Measurements from ENCODE around the gene POLR2C. TPM values are rescaled to one million over a fixed set of nuclear protein-coding genes. Genes with fewer than 3 reads are reported as not detected.
"Not testable (repeated sequence)": the region's sequence is repeated elsewhere in the genome, so short reads cannot be mapped to it uniquely, and the experiment has no call there.

POLR2C gene
- total and polyA plus RNA-seq, 5 donors from 2014 or later = 41.9 to 79.8 (median 46.7) TPM

- Mint-ChIP-seq H3K27me3 (peaks cover 25% of the 10 kb centered on the region), H3K4me1 (peaks cover 0 to 29% (median 9%) of the 10 kb centered on the region in 4 donors), H3K27ac (peak overlapping the region; percentile 13 to 47 (median 43)), H3K9me3 (peaks cover 0 to 2% (median 0%) of the 10 kb centered on the region in 7 donors), H3K4me3 (peak overlapping the region; percentile 69 to 87 (median 76)), H3K36me3 (no peaks in the 10 kb centered on the region)
- H3K27ac ChIP-seq (ENCODE audit: insufficient read depth, low read length, poor library complexity, severe bottlenecking) = no peak overlapping the region
- H3K4me1 ChIP-seq (ENCODE audit: control insufficient read depth, insufficient read depth, low read length, poor library complexity, severe bottlenecking) = peaks cover 15% of the 10 kb centered on the region
- DNase-seq = no peak
- no peak overlapping the region for H3K4me3 ChIP-seq (ENCODE audit: low read depth, low read length)
- no peak for ATAC-seq (ENCODE audit: low read depth in 2 of 2)
- no peaks in the 10 kb centered on the region for H3K9me3 ChIP-seq (ENCODE audit: control insufficient read depth in 2 of 2, low read length in 2 of 2)
- no peaks in the 10 kb centered on the region for H3K36me3 ChIP-seq (ENCODE audit: control insufficient read depth, insufficient read depth, low read length)
- no peaks in the 10 kb centered on the region for H3K27me3 ChIP-seq (ENCODE audit: control insufficient read depth, insufficient read depth, low read length)
Observed at GRCh38 chr16:57486858-57487834, 24.7 kb downstream of the POLR2C start.

- Histone ChIP-seq H3K9me3 (ENCODE audit: control insufficient read depth in 2 of 2, low read length in 2 of 2) (no peaks in the 10 kb centered on the region), H3K36me3 (ENCODE audit: control insufficient read depth, insufficient read depth, low read length) (no peaks in the 10 kb centered on the region), H3K27ac (ENCODE audit: insufficient read depth, low read length, poor library complexity, severe bottlenecking) (no peak overlapping the region), H3K27me3 (ENCODE audit: control insufficient read depth, insufficient read depth, low read length) (no peaks in the 10 kb centered on the region), H3K4me1 (ENCODE audit: control insufficient read depth, insufficient read depth, low read length, poor library complexity, severe bottlenecking) (peaks cover 15% of the 10 kb centered on the region), H3K4me3 (ENCODE audit: low read depth, low read length) (no peak overlapping the region)
- Mint-ChIP-seq H3K4me3 (peak overlapping the region in 1 of 4 donors; percentile 29), H3K9me3 (peaks cover 0 to 2% (median 0%) of the 10 kb centered on the region in 7 donors), H3K4me1 (peaks cover 0 to 26% (median 9%) of the 10 kb centered on the region in 4 donors), H3K27ac (no peak overlapping the region), H3K27me3 (peaks cover 33% of the 10 kb centered on the region), H3K36me3 (no peaks in the 10 kb centered on the region)
- DNase-seq (no peak), ATAC-seq (ENCODE audit: low read depth in 2 of 2) (no peak)
Observed at GRCh38 chr16:57489229-57489628, 26.8 kb downstream of the POLR2C start.

GRCh38 chr16:57493767-57494166 lies 31.3 kb downstream of the POLR2C start:
- Mint-ChIP-seq H3K4me1 (no peaks in the 10 kb centered on the region), H3K27ac (no peak overlapping the region), H3K4me3 (no peak overlapping the region), H3K27me3 (peaks cover 29% of the 10 kb centered on the region), H3K9me3 (peaks cover 0 to under 1% (median 0%) of the 10 kb centered on the region in 7 donors), H3K36me3 (no peaks in the 10 kb centered on the region)
- no peaks in the 10 kb centered on the region for H3K36me3 ChIP-seq (ENCODE audit: control insufficient read depth, insufficient read depth, low read length)
- no peak overlapping the region for H3K27ac ChIP-seq (ENCODE audit: insufficient read depth, low read length, poor library complexity, severe bottlenecking)
- no peaks in the 10 kb centered on the region for H3K27me3 ChIP-seq (ENCODE audit: control insufficient read depth, insufficient read depth, low read length)
- no peak for ATAC-seq (ENCODE audit: low read depth in 2 of 2)
- DNase-seq = no peak
- H3K4me3 ChIP-seq (ENCODE audit: low read depth, low read length) = no peak overlapping the region
- no peaks in the 10 kb centered on the region for H3K9me3 ChIP-seq (ENCODE audit: control insufficient read depth in 2 of 2, low read length in 2 of 2)
- no peaks in the 10 kb centered on the region for H3K4me1 ChIP-seq (ENCODE audit: control insufficient read depth, insufficient read depth, low read length, poor library complexity, severe bottlenecking)

- H3K27ac Mint-ChIP-seq = no peak overlapping the region
- Histone ChIP-seq H3K9me3 (ENCODE audit: control insufficient read depth in 2 of 2, low read length in 2 of 2) (no peaks in the 10 kb centered on the region), H3K27me3 (ENCODE audit: control insufficient read depth, insufficient read depth, low read length) (no peaks in the 10 kb centered on the region), H3K27ac (ENCODE audit: insufficient read depth, low read length, poor library complexity, severe bottlenecking) (no peak overlapping the region), H3K4me3 (ENCODE audit: low read depth, low read length) (no peak overlapping the region), H3K36me3 (ENCODE audit: control insufficient read depth, insufficient read depth, low read length) (no peaks in the 10 kb centered on the region), H3K4me1 (ENCODE audit: control insufficient read depth, insufficient read depth, low read length, poor library complexity, severe bottlenecking) (no peaks in the 10 kb centered on the region)
- no peaks in the 10 kb centered on the region for H3K9me3 Mint-ChIP-seq
- DNase-seq (no peak), ATAC-seq (ENCODE audit: low read depth in 2 of 2) (no peak)
- no peak overlapping the region for H3K4me3 Mint-ChIP-seq
- H3K36me3 Mint-ChIP-seq = no peaks in the 10 kb centered on the region
- H3K27me3 Mint-ChIP-seq = peaks cover 15% of the 10 kb centered on the region
- peaks cover 0 to 6% (median 0%) of the 10 kb centered on the region in 4 donors for H3K4me1 Mint-ChIP-seq
Observed at GRCh38 chr16:57497121-57497520, 34.6 kb downstream of the POLR2C start.

- Histone ChIP-seq H3K27ac (ENCODE audit: insufficient read depth, low read length, poor library complexity, severe bottlenecking) (no peak overlapping the region), H3K4me1 (ENCODE audit: control insufficient read depth, insufficient read depth, low read length, poor library complexity, severe bottlenecking) (no peaks in the 10 kb centered on the region), H3K9me3 (ENCODE audit: control insufficient read depth in 2 of 2, low read length in 2 of 2) (no peaks in the 10 kb centered on the region), H3K36me3 (ENCODE audit: control insufficient read depth, insufficient read depth, low read length) (no peaks in the 10 kb centered on the region), H3K4me3 (ENCODE audit: low read depth, low read length) (no peak overlapping the region), H3K27me3 (ENCODE audit: control insufficient read depth, insufficient read depth, low read length) (no peaks in the 10 kb centered on the region)
- H3K27ac Mint-ChIP-seq = no peak overlapping the region
- H3K36me3 Mint-ChIP-seq = no peaks in the 10 kb centered on the region
- H3K4me1 Mint-ChIP-seq = peaks cover 0 to 6% (median 0%) of the 10 kb centered on the region in 4 donors
- no peak overlapping the region for H3K4me3 Mint-ChIP-seq
- peaks cover 12% of the 10 kb centered on the region for H3K27me3 Mint-ChIP-seq
- H3K9me3 Mint-ChIP-seq = no peaks in the 10 kb centered on the region
- DNase-seq (no peak), ATAC-seq (ENCODE audit: low read depth in 2 of 2) (no peak)
Observed at GRCh38 chr16:57498031-57498430, 35.6 kb downstream of the POLR2C start.

- H3K27me3 Mint-ChIP-seq; H3K4me3 Mint-ChIP-seq; H3K4me3 ChIP-seq (ENCODE audit: low read depth, low read length); H3K4me1 ChIP-seq (ENCODE audit: control insufficient read depth, insufficient read depth, low read length, poor library complexity, severe bottlenecking); H3K27ac Mint-ChIP-seq; H3K36me3 Mint-ChIP-seq; H3K4me1 Mint-ChIP-seq; H3K9me3 Mint-ChIP-seq; ATAC-seq (ENCODE audit: low read depth in 2 of 2); H3K36me3 ChIP-seq (ENCODE audit: control insufficient read depth, insufficient read depth, low read length); H3K9me3 ChIP-seq (ENCODE audit: control insufficient read depth in 2 of 2, low read length in 2 of 2); H3K27me3 ChIP-seq (ENCODE audit: control insufficient read depth, insufficient read depth, low read length); H3K27ac ChIP-seq (ENCODE audit: insufficient read depth, low read length, poor library complexity, severe bottlenecking); DNase-seq: not testable (repeated sequence)
Observed at GRCh38 chr16:57499941-57500340, 37.5 kb downstream of the POLR2C start.

GRCh38 chr16:57500578-57501111 lies 38.2 kb downstream of the POLR2C start:
- Mint-ChIP-seq H3K9me3 (no peaks in the 10 kb centered on the region), H3K4me3 (no peak overlapping the region), H3K27ac (peak overlapping the region in 2 of 3 donors; percentile 49 to 59), H3K36me3 (no peaks in the 10 kb centered on the region), H3K27me3 (no peaks in the 10 kb centered on the region), H3K4me1 (peaks cover 0 to 6% (median 0%) of the 10 kb centered on the region in 4 donors)
- no peak for ATAC-seq (ENCODE audit: low read depth in 2 of 2)
- no peaks in the 10 kb centered on the region for H3K4me1 ChIP-seq (ENCODE audit: control insufficient read depth, insufficient read depth, low read length, poor library complexity, severe bottlenecking)
- no peaks in the 10 kb centered on the region for H3K36me3 ChIP-seq (ENCODE audit: control insufficient read depth, insufficient read depth, low read length)
- H3K27me3 ChIP-seq (ENCODE audit: control insufficient read depth, insufficient read depth, low read length) = no peaks in the 10 kb centered on the region
- peak in 1 of 3 donors; percentile 36 for DNase-seq
- H3K4me3 ChIP-seq (ENCODE audit: low read depth, low read length) = no peak overlapping the region
- H3K27ac ChIP-seq (ENCODE audit: insufficient read depth, low read length, poor library complexity, severe bottlenecking) = no peak overlapping the region
- no peaks in the 10 kb centered on the region for H3K9me3 ChIP-seq (ENCODE audit: control insufficient read depth in 2 of 2, low read length in 2 of 2)
